K562 (cell line): Measurements from ENCODE around the gene MAP3K6. TPM values are rescaled to one million over a fixed set of nuclear protein-coding genes. Genes with fewer than 3 reads are reported as not detected.

Experiments used
- ATAC-seq: fragments of 200-7000 bp; cut with Tn5 transposase; 3 replicates; pipeline ENCODE4 v1.9.1; 2020; ENCODE audit warnings: moderate library complexity
- BruUV-seq: library from RNA; stranded (reverse); fragments of 400-500 nt; replicated peaks from 2 replicates; lab custom pipeline; 2021; lab: Mats Ljungman, UMichigan
- CTCF ChIA-PET: fragments of 300-600 bp; formaldehyde crosslinking; extraction: SDS; loops from one replicate; lab custom pipeline; 2021; ENCODE audit warnings: low intra/inter-chr PET ratio; lab: Yijun Ruan, JAX
- POLR2A ChIA-PET: fragments of 300-600, 350-650 bp; sonication (Branson Sonifier 250); formaldehyde crosslinking; extraction: SDS; loops from one replicate; lab custom pipeline; 2021; ENCODE audit warnings: antibody characterized with exemption, inconsistent platforms; lab: Yijun Ruan, JAX
- DNase-seq, 4 experiments: peaks; one replicate each; pipeline versions ENCODE4 v3.0.0 to v3.0.0-alpha.2; 2011 to 2018; ENCODE audit warnings: low spot score in 3 of 4, mixed read lengths in 3 of 4; ENCODE audit errors: extremely low read depth in 1 of 4
- FAIRE-seq: peaks from 2 replicates; lab custom pipeline; 2011; peaks lifted over from hg19 to GRCh38; lab: Jason Lieb, UNC
- H2AFZ ChIP-seq: 2 replicates; pipeline ENCODE4 v1.6.0; 2011; ENCODE audit warnings: low read depth, low read length, control low read depth, inconsistent platforms
- H3K27ac ChIP-seq: fragments of 200-600 bp; 3 replicates; pipeline ENCODE4 v1.8.0; 2011; ENCODE audit warnings: low read depth, mild to moderate bottlenecking, control low read depth, inconsistent platforms, low read length, moderate library complexity, mixed read lengths; ENCODE audit errors: extremely low read depth
- H3K27me3 ChIP-seq, 2 experiments: fragments of 300-600 bp in 1 of 2; 2 replicates in 1 of 2; 3 replicates in 1 of 2; pipeline versions ENCODE4 v1.6.0 to v1.8.0; 2011; ENCODE audit warnings: inconsistent platforms in 2 of 2, low read length in 2 of 2, mild to moderate bottlenecking in 1 of 2, mixed read lengths in 1 of 2, moderate library complexity in 1 of 2; ENCODE audit not compliant: control insufficient read depth in 2 of 2, insufficient read depth in 2 of 2
- H3K36me3 ChIP-seq: fragments of 300-600 bp; 3 replicates; pipeline ENCODE4 v1.8.0; 2011; ENCODE audit warnings: mild to moderate bottlenecking, low read length, inconsistent platforms; ENCODE audit not compliant: control insufficient read depth, insufficient read depth
- H3K4me1 ChIP-seq, 2 experiments: fragments of 200-600 bp in 1 of 2; replicated peaks in 1 of 2; 2 replicates in 1 of 2; 3 replicates in 1 of 2; pipeline versions ENCODE4 v1.5.1 to v1.8.0; 2011; ENCODE audit warnings: inconsistent platforms in 2 of 2, low read length in 2 of 2, mild to moderate bottlenecking in 1 of 2, mixed read lengths in 1 of 2, moderate library complexity in 1 of 2; ENCODE audit not compliant: control insufficient read depth in 2 of 2, insufficient read depth in 2 of 2
- H3K4me2 ChIP-seq: 2 replicates; pipeline ENCODE4 v1.6.1; 2011; ENCODE audit warnings: low read length, control low read depth, inconsistent platforms, mixed read lengths; ENCODE audit not compliant: insufficient read depth
- H3K4me3 ChIP-seq: fragments of 200-600 bp; sonication (generic), shearing (Covaris generic); 2 replicates; pipeline ENCODE4 v1.5.1; 2016; ENCODE audit warnings: control low read depth, inconsistent platforms
- H3K79me2 ChIP-seq: fragments of 200-600 bp; 3 replicates; pipeline ENCODE4 v1.8.0; 2011; ENCODE audit warnings: low read length, inconsistent platforms; ENCODE audit not compliant: control insufficient read depth, insufficient read depth
- H3K9ac ChIP-seq, 2 experiments: 2 replicates each; pipeline versions ENCODE4 v1.6.0 to v1.6.1; 2011; ENCODE audit warnings: low read depth in 2 of 2, low read length in 2 of 2, control low read depth in 1 of 2, inconsistent platforms in 1 of 2, mild to moderate bottlenecking in 1 of 2, mixed read lengths in 1 of 2; ENCODE audit not compliant: insufficient read depth in 1 of 2
- H3K9me1 ChIP-seq: one replicate; pipeline ENCODE4 v1.6.0; 2011; ENCODE audit warnings: inconsistent platforms, mild to moderate bottlenecking, low read length, moderate library complexity; ENCODE audit not compliant: control insufficient read depth, insufficient read depth
- H3K9me3 ChIP-seq: replicated peaks from 2 replicates; pipeline ENCODE4 v1.5.1; 2011; ENCODE audit warnings: low read depth, low read length, inconsistent platforms; ENCODE audit not compliant: control insufficient read depth, insufficient read depth
- H4K20me1 ChIP-seq: replicated peaks from 2 replicates; pipeline ENCODE4 v1.6.1; 2011; ENCODE audit warnings: low read length, inconsistent platforms, mixed read lengths; ENCODE audit not compliant: control insufficient read depth, insufficient read depth
- CEBPG ChIP-seq, 3 experiments: fragments of 200-800 bp in 1 of 3; sonication (Bioruptor generic) in 1 of 3; sonication (generic) in 1 of 3; formaldehyde crosslinking in 1 of 3; IDR thresholded peaks in 2 of 3; conservative IDR thresholded peaks in 1 of 3; 2 replicates each; pipeline versions ENCODE4 v1.6.1 to v1.8.0; 2016 to 2022; ENCODE audit warnings: missing compliant biosample characterization in 2 of 3, missing genetic modification characterization in 2 of 3, mild to moderate bottlenecking in 1 of 3, missing genetic modification reagents in 1 of 3
- E2F1 ChIP-seq: sonication (generic); formaldehyde crosslinking; IDR thresholded peaks from 2 replicates; pipeline ENCODE4 v1.8.1; 2023; ENCODE audit warnings: mild to moderate bottlenecking, missing genetic modification reagents, moderate library complexity
- E2F3 ChIP-seq: fragments of 250-450 bp; sonication (Bioruptor Pico); IDR thresholded peaks from 2 replicates; pipeline ENCODE4 v1.4.0; 2020; ENCODE audit warnings: mild to moderate bottlenecking
- ETV1 ChIP-seq: fragments of 450-650 bp; conservative IDR thresholded peaks from 2 replicates; pipeline ENCODE4 v1.6.1; 2016; ENCODE audit warnings: missing genetic modification characterization, control low read depth, low read depth, missing compliant biosample characterization
- FOXJ3 ChIP-seq: sonication (generic); formaldehyde crosslinking; IDR thresholded peaks from 2 replicates; pipeline ENCODE4 v1.4.0; 2020; ENCODE audit warnings: mild to moderate bottlenecking, missing genetic modification reagents
- FOXM1 ChIP-seq, 2 experiments: fragments of 450-650 bp in 1 of 2; sonication (generic) in 1 of 2; formaldehyde crosslinking in 1 of 2; IDR thresholded peaks; 2 replicates each; pipeline versions ENCODE4 v1.6.1 to v1.9.0; 2017 to 2022; ENCODE audit warnings: low read depth in 2 of 2, mild to moderate bottlenecking in 2 of 2, missing genetic modification reagents in 1 of 2, moderate library complexity in 1 of 2
- KDM4B ChIP-seq, 2 experiments: fragments of 450-650 bp in 1 of 2; sonication (generic) in 1 of 2; IDR thresholded peaks; 2 replicates each; pipeline ENCODE4 v1.6.1; 2016 to 2017; ENCODE audit warnings: borderline replicate concordance in 2 of 2, antibody characterized with exemption in 1 of 2, low read depth in 1 of 2, mild to moderate bottlenecking in 1 of 2
- MTA3 ChIP-seq: fragments of 450-650 bp; formaldehyde crosslinking; IDR thresholded peaks from 2 replicates; pipeline ENCODE4 v1.6.1; 2017; ENCODE audit warnings: mild to moderate bottlenecking, borderline replicate concordance
- NFE2L1 ChIP-seq: fragments of 450-650 bp; IDR thresholded peaks from 2 replicates; pipeline ENCODE4 v1.6.1; 2016; ENCODE audit warnings: missing genetic modification characterization, low read depth, mild to moderate bottlenecking, missing compliant biosample characterization, moderate library complexity, borderline replicate concordance
- PYGO2 ChIP-seq: fragments of 450-650 bp; IDR thresholded peaks from 2 replicates; pipeline ENCODE4 v1.6.1; 2016; ENCODE audit warnings: mild to moderate bottlenecking, missing genetic modification characterization, moderate library complexity, missing compliant biosample characterization
- RBFOX2 ChIP-seq: fragments of 200-400 bp; formaldehyde crosslinking; IDR thresholded peaks from 2 replicates; pipeline ENCODE4 v1.6.1; 2017; ENCODE audit warnings: low read depth, mild to moderate bottlenecking, low read length, moderate library complexity
- STAT5A ChIP-seq: IDR thresholded peaks from 2 replicates; pipeline ENCODE4 v1.6.1; 2012; ENCODE audit warnings: low read length, inconsistent platforms, borderline replicate concordance
- ZNF512 ChIP-seq: IDR thresholded peaks from 2 replicates; pipeline ENCODE4 v1.6.1; 2016; ENCODE audit warnings: missing genetic modification characterization, missing compliant biosample characterization
- ZNF609 ChIP-seq: sonication (generic); formaldehyde crosslinking; IDR thresholded peaks from 2 replicates; pipeline ENCODE4 v1.8.1; 2023; ENCODE audit warnings: missing genetic modification reagents, mild to moderate bottlenecking, borderline replicate concordance
- WGBS: fragments of 100-300 bp; shearing (Covaris generic); methylation state at CpG from one replicate; pipeline ENCODE4 v1.1.6; 2016; ENCODE audit warnings: low coverage, mixed read lengths; ENCODE audit not compliant: insufficient coverage; ENCODE audit errors: missing lambda C conversion rate; 5-methylcytosine and 5-hydroxymethylcytosine counted together
- in situ Hi-C: fragments of 300-500 bp; cut with MboI; formaldehyde crosslinking; loops from 4 replicates; pipeline ENCODE4 v1.15.0; 2018; ENCODE audit warnings: inconsistent platforms, mixed read lengths
- intact Hi-C: fragments of 100-400 bp; cut with micrococcal nuclease; formaldehyde crosslinking; loops from 2 replicates; pipeline ENCODE4 v1.14.2; 2022
- polyA plus RNA-seq, 8 experiments: library from polyadenylated mRNA; depleted of rRNA in 4 of 8; stranded (reverse) in 5 of 8; unstranded in 3 of 8; fragments of >200 nt; fragmentation: Nextera tagmentation in 2 of 8; fragmentation: Illumina TruSeq in 1 of 8; extraction: Ambion mirVana in 2 of 8; extraction: Trizol in 1 of 8; gene quantifications; 2 replicates each; pipeline versions ENCODE4 v1.2.1 to v1.2.3, GENCODE V29; 2011 to 2014; ENCODE audit warnings: inconsistent platforms in 1 of 8, missing spikeins in 1 of 8
- total RNA-seq, 7 experiments: library from RNA; depleted of rRNA in 6 of 7; stranded (reverse); fragments of >200 nt in 6 of 7; fragmentation: Illumina TruSeq in 2 of 7; extraction: Trizol in 2 of 7; gene quantifications; 2 replicates each; pipeline versions ENCODE4 v1.2.1 to v1.2.3, GENCODE V29; 2011 to 2021; ENCODE audit warnings: low replicate concordance in 1 of 7

The MAP3K6 gene
- total and polyA plus RNA-seq, 9 of the 15 experiments (the other 6 are each of a cell fraction or from before 2014, with no cell fraction given): 0.99 to 21.9 (median 7.0) TPM

GRCh38 chr1:27380224-27380623 is 13.5 kb upstream of the MAP3K6 start:
- ATAC-seq: no peak
- BruUV-seq: no TSS peak
- in situ Hi-C loops: no loop called here
- intact Hi-C loops: no loop called here
- WGBS: 62% methylated on average over 4 of the region's 4 CpGs
- Histone ChIP-seq H3K9me1 (no peaks in the 10 kb centered on the region), H3K4me2 (no peak overlapping the region), H3K36me3 (no peaks in the 10 kb centered on the region), H3K4me3 (no peak overlapping the region), H3K27me3 (no peaks in the 10 kb centered on the region), H3K79me2 (no peaks in the 10 kb centered on the region), H4K20me1 (no peaks in the 10 kb centered on the region; the same call in 1 of the 2 replicates), H3K9me3 (no peaks in the 10 kb centered on the region), H3K9ac (peak overlapping the region in 1 of 2 experiments; percentile 82; a peak in 2 of 4 replicates), H3K4me1 (peaks cover 9 to 42% of the 10 kb centered on the region in 2 experiments), H3K27ac (no peak overlapping the region), H2AFZ (peak overlapping the region; percentile 3; the same call in 1 of the 2 replicates)
- peak; percentile 35 for FAIRE-seq
- ChIA-PET CTCF (no interaction called here), POLR2A (no interaction called here)
- DNase-seq: no peak
- no peak for TF ChIP-seq STAT5A
- TF ChIP-seq ETV1 (tag): no peak
- no peak for TF ChIP-seq ZNF609 (CRISPR knock-in tag)
- TF ChIP-seq MTA3: no peak
- TF ChIP-seq CEBPG (CRISPR knock-in tag; IDR thresholded peaks at IDR 0.05): no peak
- TF ChIP-seq CEBPG (tag; conservative IDR thresholded peaks at IDR 0.05 in 1 of 2, IDR thresholded peaks at IDR 0.05 in 1 of 2): no peak
- no peak for TF ChIP-seq PYGO2 (tag)
- no peak for TF ChIP-seq ZNF512
- no peak for TF ChIP-seq RBFOX2
- TF ChIP-seq KDM4B (IDR thresholded peaks at IDR 0.05; ENCODE audit: borderline replicate concordance in 2 of 2, low read depth in 1 of 2): no peak
- TF ChIP-seq E2F3 (CRISPR knock-in tag): no peak
- TF ChIP-seq NFE2L1 (tag): no peak
- TF ChIP-seq FOXM1 (IDR thresholded peaks at IDR 0.05; ENCODE audit: low read depth): no peak
- TF ChIP-seq FOXM1 (CRISPR knock-in tag; IDR thresholded peaks at IDR 0.05; ENCODE audit: low read depth): no peak
- no peak for TF ChIP-seq FOXJ3
- TF ChIP-seq E2F1 (CRISPR knock-in tag): no peak
